ENCODE data around the gene LHFPL2.

LHFPL2 gene

DNA sequence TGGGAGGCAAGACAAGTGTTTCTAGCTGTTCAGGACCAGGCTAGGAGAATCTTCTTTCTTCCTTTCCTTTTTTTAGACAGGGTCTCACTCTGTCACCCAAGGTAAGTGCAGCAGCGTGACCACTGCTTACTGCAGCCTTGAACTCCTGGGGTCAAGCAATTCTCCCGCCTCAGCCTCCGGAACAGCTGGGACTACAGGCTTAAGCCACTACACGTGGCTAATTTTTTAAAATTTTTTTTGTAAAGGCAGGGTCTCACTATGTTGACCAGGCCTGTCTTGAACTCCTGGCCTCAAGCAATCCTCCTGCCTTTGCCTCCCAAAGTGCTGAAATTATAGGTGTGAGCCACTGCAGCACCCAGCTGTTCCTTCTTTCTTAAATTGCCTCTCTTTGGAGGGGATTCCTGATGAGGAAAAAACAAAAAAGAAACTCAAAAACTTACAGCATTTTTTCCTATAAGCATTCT is 53.1 kb downstream of the LHFPL2 start:
- DNase-seq (ENCODE audit: low spot score): no peak

DNA sequence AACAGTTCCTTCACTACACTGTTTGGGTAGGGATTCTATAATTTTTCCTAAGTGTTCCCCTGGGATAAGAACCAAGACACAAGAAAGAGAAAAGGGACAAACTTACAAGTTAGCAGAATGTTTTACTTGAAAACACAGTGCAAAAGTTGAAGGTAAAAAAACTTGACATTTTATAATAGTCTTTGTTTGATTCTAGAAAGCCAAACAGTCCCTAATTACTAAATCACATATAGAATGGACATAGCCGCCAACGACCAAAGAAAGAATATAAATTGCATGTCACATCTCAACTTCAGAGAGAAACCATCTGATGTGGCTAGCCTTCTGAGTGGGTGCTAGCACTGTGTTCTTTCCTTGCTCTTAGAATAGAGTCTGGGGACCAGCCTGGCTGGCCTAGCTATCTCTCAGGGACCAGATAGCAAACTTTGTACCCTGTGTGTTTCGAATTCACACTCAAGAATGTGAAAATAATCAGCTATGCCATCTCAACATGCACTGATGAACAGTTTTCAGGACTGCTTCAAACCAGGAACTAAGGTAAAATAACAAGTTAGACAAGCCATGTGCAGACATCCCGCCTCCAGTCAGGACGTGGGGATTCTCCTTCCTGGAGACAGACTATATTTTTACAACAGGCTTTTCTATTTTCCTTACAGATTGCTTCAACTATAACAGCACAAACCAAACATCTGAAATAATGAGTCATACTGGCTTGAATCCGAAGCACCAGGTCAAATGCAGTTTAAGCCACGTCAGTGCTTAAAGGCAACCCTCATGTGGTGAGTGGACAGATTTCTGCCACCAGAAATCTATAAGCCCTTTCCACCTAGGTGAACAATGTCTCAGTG is 53.7 kb downstream of the LHFPL2 start:
- no peak for DNase-seq (ENCODE audit: low spot score)

DNA sequence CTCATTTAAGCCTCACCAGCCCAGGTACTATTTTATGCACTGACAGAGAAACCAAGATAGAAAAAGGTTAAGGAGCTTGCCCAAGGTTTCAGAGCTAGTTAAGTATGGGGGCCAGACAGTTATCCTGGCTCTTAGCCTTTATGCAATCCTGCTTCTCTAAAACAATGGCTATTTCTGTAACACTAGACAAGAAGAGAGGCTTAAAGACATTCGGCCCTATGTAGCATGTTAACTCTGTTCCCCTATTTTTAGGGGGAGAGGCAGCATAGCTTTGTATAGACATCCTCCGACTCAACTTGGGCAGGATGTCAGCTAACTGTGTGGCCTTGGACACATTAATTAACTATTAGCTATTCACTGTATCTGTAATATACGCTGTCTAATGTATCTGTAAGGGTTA is 54.6 kb downstream of the LHFPL2 start:
- no peak for DNase-seq (ENCODE audit: low spot score)

DNA sequence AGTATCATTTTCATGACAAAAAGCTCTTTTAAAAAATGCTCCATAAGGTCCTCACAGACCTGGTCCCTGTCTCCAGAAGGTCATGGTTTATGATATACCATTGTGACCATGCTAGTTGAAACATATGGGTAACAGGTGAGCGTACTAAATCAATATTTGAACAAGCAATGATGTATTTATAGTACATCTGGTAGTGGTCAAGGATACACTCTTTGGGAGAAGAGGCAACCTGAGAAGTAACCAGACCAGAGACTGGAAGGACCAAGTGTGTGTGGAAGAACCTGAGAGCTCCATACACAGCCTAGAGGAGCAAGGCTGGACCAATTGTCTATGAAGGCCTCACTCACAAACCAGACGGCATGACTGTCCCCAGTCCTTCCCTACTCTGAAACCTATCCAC is 55.1 kb downstream of the LHFPL2 start:
- no peak for DNase-seq (ENCODE audit: low spot score)

DNA sequence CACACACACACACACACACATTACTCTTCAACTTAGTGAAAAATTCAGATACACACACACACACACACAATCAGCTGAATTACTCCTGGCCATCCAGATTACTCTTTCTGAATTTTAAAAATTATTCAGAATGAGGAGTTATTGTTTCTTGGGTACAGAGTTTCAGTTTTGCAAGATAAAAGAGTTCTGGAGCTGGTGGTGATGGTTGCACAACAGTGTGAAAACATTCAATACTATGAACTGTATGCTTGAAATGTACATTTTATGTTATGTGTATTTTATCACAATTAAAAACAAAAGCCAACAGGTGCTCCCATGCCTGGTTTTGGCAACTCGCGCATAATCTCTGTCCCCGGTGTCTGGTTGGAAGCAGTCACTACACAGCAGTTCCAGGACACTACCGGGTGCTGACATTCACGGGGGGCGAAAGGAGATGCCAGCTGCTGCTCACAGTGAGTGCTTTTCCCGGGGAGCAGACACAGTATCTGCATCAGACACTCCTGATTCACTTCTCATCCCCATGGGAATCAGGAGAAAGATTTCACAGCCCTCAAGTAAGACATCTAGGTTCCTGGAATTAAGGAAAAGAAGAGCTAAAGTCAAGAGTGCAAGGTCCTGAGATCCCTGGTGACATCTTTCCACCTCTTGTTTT is 55.7 kb downstream of the LHFPL2 start:
- DNase-seq (ENCODE audit: low spot score): no peak

DNA sequence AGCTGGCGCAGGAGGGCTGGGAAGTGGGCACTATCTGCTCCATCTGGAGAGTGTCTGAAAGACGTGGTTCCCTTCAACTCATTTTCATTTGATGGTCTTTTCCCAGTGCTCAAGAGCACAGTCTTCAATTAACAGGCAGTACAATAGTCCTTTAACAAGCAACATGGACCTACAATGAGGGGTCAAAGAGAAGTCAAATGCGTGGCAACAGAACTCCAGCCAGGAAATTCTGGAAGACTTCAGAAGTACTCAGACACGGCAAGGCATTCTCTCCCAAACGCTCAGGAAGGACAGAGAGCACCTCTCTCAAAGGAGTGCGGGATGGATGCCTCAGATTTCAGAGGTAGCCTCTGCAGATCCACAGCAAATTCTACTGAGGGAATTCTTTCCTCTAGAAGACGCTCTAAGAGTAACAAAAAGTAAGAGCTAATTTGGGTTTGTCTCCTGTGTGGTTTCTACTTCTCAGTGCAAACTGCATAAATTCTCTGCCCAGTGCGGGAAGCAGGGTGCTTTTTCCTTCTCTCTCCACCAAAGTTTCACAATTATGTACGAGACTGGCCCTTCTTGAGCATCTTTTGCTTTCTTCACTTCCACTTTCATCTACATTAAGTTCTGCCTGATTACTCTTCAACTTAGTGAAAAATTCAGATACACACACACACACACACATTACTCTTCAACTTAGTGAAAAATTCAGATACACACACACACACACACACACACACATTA is 56.4 kb downstream of the LHFPL2 start:
- no peak for DNase-seq (ENCODE audit: low spot score)

DNA sequence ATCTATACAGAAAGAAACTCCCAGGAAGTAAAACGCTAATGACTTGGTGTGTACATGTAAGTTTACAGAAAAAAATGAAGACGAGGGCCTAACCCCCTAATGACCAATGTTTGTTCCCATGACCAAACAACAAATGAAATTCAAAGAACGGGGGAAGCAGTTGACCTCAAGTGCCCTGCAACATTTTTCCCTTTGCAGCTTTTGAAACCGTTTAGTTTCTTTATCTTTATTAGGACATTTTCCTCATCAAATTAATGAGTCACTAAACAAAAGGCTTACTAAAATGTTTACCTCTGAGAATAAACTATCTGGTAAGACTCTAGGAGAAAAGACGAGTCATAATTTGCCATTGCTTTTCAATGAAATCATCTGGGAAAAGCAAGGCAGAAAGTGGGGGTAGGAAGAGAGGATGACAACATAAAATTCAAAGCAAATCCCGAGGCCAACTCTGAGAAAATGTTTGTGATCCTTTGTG is 57.4 kb downstream of the LHFPL2 start:
- DNase-seq (ENCODE audit: low spot score): no peak

DNA sequence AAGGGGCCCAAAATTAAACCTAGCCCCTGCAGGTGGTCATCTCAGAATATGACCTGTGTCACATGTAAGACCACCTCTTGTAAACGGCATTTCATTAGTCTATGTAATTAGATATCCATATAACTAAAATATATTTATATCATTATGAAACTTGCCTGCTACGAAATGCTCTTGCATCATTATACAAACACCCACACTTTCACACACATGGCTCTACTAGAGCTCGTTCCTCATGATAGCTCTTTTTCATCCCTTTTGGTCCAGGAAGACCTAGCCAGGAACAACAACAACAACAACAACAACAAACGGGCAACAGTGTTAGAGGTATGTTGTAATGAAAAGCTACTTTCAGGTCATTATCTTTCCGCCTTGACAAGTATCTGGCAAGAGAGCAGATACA is 58.6 kb downstream of the LHFPL2 start:
- no peak for DNase-seq (ENCODE audit: low spot score)

DNA sequence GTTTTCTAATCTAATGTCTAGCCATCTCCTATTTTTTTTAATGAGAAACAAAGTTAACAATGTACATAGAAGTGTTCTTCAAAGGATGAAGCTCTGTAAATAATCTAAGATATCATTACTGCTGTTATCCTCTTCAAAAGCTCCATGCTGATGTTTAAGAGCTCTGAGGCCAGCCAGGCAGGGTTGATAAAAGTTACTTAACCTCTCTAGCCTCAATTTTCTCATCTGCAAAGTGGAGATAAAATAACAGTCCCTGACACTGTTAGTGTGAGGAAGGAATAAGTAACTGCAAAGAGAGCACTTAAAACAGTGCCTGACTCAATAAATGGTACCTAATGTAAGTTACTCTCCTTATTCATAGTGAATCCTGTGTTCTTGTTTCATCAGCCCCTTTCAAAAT is 60.1 kb downstream of the LHFPL2 start:
- DNase-seq (ENCODE audit: low spot score): no peak

DNA sequence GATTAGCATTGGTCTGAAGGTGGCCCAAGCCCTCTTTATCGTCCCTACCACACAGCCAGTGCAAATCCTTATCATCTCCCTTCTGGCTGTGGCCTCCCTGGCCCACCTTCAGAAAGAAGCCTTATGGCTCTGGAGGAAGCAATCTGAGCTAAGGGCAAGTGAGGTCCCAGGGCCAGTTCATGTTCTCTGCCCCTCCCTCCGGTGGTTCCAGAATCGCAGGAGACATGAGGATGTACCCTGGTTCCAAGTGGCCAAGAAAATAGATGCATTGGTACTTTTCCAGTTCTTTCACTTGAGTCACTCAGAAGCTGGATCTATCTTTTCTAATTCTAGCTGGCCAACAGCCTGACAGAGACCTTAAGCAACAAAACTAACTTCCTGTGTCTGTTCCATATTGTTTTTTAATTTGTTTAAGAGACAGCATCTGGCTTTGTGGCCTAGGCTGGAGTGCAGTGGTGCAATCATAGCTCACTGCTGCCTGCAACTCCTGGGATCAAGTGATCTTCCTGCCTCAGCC is 60.7 kb downstream of the LHFPL2 start:
- no peak for DNase-seq (ENCODE audit: low spot score)

DNA sequence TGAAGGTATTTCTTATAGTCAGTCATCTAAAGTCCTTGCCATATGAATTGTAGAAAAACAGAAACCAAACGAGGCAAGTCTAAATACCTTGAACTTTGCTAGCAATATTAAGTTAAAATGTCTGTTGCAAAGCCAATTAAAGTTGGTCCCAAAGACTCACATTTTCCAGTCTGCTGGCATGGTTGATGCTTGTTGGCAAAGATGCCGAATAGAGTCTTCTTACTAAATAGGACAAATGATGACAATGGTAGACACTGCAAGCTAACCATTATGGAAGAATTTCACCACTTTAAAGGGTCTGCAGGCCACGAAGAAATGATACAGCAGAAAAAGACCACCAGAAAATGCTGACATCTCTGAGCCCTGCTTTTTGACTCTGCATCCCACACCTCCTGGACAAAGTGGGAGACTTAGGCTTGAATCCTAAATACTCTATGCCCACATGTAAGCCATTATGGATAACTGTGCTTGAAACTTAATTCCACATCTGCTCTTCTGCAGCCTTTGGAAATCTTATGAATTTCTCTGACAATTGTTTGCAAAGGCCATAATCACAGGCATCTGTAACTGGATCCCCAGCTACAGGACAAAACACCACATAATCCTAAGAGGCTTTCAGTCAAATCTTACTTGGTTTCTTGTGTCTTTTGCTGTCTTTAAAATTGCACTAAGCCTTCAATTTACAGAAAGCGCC is 61.3 kb downstream of the LHFPL2 start:
- no peak for DNase-seq (ENCODE audit: low spot score)

DNA sequence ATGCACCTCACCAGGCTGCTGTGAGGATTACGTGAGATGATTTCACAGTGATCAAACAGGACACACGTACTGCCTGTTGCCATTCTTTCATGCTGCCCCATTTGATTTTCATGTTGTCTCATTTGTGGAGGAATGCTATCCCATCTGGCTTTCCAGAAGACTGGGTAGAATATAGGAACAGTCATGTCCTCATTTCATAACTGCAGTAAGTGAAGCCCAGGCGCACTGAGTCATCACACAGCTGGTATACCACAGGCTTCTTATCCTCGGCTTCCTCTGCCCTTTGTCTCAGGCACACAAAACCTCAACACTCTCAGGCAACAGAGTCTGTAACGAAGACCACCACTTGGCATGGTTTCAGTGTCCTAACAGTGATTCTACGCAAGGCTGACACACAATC is 62.3 kb downstream of the LHFPL2 start:
- no peak for DNase-seq (ENCODE audit: low spot score)

DNA sequence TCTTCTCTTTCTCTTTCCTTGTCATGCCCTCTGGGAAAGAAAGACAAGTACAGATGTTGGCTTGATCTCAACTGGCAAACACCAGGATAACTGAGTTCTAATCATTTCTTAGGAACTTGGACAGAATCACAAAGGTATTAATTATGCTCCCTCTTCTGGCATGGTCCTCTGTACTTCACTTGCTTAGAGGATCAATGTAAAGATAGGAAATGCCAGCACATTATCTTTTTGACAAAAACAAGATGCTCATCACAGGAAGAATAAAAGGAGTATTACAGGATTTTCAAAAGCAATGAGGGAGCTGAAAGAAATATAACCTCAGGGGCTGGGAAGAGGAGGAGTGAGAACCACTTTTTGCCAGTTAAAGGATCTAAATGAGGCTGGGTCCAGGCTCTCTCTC is 70.6 kb downstream of the LHFPL2 start:
- no peak for DNase-seq (ENCODE audit: low spot score)

DNA sequence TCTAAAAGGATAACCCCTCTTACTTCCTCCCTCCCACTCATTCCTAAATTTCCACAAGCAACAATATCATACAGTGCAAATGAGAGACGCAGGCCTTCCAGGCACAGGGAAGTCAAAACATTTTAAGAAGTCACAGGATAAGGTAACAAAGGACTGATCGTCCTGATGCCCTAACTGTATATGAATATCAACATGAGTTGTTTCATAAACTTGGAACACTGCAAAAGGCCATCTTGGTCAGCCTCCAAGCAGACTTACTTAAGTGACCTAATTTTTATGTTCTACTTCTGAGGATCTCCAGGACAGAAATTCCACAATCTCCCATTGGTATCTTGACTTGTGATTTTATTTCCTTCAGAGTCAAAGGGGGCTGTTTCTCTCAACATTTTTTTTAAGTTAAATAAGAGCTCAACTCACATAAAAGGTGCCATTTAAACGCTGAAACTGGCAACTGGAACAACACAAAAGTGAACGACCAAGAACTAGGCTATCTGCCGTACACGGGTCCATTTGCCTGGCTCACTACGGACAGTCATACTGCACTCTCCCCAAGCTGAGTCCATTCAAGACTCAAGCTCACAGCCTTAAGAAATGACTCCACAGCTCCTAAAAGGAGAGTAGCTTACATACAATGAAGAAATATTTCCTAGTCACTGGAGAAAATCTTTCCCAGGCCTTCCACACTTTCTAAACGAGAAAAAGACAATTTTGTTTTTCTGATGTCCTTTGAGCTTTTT is 71.3 kb downstream of the LHFPL2 start:
- DNase-seq (ENCODE audit: low spot score): no peak

DNA sequence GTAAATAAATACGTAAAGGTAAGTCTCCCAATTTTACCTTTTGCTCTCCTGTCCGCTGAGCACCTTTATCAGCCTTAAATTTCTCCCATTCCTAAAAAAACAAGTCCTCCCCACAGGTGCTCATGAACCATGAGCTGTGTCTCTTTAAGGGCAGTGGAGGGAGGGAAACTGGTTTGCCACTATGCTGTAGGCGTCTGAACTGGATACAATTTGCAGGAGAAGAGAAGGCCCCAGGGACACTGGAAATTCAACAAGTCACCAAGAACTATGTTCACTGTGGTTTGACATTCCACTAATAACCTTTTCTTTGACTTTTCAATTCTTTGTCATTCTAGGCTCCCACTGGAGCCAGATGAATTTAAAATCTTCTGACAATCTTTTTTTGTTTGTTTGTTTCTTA is 72.2 kb downstream of the LHFPL2 start:
- no peak for DNase-seq (ENCODE audit: low spot score)

DNA sequence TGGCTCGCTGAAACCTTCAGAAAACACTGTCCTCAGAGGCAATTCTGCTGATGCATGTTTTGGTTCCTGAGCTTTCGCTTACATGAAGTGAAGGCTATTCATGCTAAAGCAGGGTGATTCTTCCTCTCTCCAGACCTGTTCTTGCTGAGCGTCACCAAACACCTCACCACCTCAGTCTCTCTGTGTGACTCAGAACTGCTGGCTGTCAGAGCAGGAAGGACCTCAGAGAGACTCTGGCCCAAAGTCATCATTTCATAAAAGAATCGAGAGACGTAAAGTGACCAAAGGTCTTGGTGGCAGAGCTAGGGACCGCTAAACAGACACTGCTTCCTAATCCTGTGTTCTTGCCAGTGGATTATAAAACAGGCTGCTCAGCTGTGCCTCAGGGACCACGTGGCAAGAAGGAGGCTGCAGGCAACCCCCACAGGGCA is 73.8 kb downstream of the LHFPL2 start:
- DNase-seq (ENCODE audit: low spot score): no peak

DNA sequence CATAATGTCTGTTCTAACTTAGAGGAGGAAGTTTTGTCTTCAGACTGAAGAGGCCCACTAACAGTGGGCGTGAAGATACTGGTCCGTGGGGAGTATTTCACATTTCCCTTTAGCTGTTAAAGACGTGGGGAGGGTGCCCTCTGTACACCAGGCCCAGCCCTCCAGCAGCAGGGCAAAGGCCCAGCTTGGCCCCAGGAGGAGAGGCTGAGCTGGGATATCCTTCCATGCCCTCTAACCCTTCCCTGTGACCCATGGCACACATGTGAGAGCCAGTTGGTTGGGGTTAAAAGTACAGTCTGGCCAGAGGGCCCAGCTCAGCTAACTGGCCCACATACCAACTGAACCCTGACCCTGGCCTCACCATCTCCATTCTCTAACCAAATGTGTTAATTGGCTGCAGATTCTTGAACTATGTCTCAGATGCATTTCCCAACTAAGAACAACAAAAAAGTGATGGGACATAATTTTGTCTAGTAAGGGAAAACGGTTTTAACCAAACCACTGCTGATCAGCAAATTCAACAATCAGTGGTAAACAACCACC is 74.4 kb downstream of the LHFPL2 start:
- no peak for DNase-seq (ENCODE audit: low spot score)

DNA sequence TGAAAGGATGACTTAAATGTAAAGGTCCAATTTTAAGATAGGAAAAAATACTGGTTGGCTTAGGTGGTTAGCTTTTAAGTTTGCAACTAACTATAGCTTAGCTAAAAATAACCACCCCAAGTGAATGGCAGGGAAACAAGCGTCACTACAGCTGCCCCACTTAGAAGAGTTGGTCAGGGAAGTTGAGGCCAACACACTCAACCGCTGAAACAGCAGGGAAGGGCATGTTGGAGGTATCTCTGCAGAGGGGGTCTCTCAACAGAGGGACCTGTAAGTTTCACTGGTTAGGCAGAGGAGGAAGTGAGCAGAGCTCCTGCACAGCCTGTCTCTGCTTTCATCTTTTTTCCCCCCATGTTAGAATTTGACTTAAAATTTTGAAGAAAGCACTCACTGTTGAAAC is 75.3 kb downstream of the LHFPL2 start:
- no peak for DNase-seq (ENCODE audit: low spot score)

DNA sequence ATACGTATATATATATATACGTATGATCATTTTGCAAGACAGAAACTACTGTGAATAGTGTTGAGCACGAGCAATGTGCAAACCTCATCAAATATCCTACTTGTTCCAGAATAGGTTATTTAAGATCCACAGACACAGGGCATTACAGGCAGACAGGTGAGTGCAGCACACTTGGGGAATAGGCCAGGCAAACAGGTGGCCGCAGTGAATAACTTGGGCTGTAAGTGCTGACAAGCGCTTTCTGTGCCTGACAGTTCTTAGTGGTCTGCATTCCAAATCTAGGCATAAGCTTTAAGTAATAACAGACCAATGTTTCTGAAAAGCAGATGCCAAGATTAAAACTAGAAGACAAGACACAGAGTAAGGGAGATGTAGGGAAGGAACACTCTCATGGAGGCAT is 77.9 kb downstream of the LHFPL2 start:
- no peak for DNase-seq (ENCODE audit: low spot score)

DNA sequence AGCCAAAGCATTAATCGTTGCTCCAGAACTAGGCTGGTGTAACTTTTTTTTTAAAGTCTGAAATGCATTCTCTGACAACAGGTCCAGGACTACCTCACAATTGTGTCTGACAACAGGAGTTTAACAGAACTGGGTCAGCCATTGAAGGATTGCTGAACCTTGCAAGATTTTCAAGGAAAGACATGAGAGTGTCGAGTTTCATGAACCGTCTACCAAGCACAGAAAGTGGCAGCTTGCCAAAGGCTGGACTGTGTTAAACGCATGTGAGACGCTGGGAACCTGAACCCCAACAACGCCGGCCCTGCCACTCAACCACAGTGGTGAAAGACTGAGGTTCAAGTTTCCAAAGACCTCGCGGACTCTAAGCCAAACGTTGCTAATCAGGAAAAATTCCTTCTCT is 79.1 kb downstream of the LHFPL2 start:
- DNase-seq (ENCODE audit: low spot score): no peak

DNA sequence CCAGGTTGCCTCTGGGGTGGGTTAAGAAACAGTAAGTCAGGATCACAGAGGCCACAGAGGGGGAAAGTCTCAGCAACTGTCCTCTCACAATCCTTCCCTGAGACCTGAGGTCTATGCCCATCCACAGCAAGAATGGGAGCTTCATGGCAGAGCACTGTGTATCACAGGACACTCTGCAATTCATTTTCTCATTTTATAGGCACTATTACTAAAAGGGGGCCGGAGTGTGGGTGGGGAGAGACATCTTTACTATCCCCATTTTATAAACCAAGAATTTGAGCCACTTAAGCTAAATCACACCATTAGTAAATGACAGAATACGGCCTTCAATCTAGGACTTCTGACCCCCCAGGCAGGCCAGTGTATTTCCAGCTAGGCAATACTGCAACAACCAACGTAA is 79.9 kb downstream of the LHFPL2 start:
- no peak for DNase-seq (ENCODE audit: low spot score)

Measured in CD4-positive, alpha-beta T cell treated with Interleukin-15 for 4 hours (primary cell).